Stimulated activated CD8-positive, alpha-beta memory T cell treated with anti-CD3 and anti-CD28 coated beads, Interleukin-12 subunit alpha, Interleukin-12 subunit beta, amount 100 ng/mL, for 1 hour (primary cell): ENCODE data around the gene RNF11.
"Not testable (repeated sequence)": the region's sequence is repeated elsewhere in the genome, so short reads cannot be mapped to it uniquely, and the experiment has no call there.

Source experiments
- DNase-seq: peaks from one replicate; pipeline ENCODE4 v3.0.0-alpha.2; 2020; ENCODE audit warnings: low read depth

The RNF11 gene

DNA sequence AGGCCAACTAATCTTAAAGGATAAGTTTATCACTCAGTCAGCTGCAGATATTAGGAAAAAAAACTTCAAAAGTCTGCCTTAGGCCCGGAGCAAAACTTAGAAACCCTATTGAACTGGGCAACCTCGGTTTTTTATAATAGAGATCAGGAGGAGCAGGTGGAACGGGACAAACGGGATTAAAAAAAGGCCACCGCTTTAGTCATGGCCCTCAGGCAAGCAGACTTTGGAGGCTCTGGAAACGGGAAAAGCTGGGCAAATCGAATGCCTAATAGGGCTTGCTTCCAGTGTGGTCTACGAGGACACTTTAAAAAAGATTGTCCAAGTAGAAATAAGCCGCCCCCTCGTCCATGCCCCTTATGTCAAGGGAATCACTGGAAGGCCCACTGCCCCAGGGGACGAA, 7.6 kb upstream of the RNF11 start:
- DNase-seq = not testable (repeated sequence)

DNA sequence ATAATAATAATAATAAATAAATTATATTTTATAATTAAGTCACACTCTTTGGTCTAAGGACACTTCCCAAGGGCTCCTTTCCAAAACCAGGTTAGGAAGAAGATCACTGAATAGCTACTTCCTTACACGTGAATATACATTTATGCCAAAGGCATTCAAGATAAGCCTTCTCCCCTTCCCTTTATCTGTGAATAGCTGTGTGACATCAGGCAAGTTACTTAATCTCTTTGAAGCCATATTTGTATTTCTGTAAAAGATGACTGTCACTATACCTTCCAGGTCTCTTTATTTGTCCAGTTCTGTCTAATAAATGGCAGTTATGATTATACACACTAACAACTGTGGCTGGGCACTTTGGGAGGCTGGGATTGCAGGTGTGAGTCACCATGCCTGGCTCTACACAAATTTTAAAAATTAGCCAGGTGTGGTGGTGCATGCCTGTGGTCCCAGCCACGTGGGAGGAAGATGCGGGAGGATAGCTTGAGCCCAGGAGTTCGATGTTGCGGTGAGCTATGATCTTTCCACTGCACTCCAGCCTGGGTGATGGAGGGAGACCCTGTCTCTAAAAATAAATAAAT, 5.5 kb upstream of the RNF11 start:
- no peak for DNase-seq

DNA sequence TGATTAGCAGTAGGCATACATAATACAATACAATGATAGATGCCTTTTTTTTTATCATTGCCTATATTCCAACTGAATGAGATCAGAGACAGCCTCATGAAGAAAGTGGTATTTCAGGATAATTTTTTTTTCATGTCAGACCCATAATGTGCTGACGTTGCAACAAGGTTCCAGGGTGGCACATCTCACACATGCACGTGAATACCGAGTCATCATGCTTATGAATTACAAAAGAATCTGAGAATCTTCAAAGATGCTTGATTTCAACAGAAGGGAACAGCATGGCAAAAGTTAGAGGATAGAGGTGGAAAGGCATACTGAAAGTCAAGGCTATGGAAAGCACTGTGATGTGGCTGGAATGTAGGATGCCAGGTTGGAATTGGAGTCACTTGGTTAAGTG, 5.0 kb upstream of the RNF11 start:
- no peak for DNase-seq

DNA sequence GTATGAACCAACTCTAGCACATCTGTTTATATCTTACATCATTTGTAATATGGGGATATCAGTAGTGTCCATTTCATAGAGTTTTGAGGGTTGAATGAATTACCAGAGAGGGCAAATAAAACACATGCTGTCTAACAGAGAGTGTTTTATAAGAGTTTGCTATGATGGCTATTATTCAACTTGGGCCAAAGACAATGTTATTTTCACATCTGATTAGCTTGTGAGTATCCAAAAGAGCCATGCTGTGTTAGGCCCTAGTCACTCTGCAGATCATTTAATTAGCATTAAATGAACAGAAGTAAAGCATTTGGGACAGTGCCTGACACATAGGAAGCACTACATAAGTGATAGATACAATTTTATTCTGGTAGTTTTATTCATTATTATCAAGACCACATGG, 4.2 kb upstream of the RNF11 start:
- no peak for DNase-seq

DNA sequence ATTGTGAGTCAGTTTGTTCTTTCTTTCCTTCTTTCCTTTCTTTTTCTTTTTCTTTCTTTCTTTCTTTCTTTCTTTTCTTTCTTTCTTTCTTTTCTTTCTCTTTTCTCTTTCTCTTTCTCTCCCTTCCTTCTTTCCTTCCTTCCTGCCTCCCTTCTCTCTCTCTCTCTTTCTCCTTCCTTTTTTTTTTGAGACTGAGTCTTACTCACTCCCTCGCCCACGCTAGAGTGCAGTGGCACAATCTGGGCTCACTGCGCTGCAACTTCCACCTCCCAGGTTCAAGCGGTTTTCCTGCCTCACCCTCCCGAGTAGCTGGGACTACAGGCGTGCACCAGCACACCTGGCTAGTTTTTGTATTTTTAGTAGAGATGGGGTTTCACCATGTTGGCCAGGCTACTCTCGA, 1.8 kb upstream of the RNF11 start:
- not testable (repeated sequence) for DNase-seq

DNA sequence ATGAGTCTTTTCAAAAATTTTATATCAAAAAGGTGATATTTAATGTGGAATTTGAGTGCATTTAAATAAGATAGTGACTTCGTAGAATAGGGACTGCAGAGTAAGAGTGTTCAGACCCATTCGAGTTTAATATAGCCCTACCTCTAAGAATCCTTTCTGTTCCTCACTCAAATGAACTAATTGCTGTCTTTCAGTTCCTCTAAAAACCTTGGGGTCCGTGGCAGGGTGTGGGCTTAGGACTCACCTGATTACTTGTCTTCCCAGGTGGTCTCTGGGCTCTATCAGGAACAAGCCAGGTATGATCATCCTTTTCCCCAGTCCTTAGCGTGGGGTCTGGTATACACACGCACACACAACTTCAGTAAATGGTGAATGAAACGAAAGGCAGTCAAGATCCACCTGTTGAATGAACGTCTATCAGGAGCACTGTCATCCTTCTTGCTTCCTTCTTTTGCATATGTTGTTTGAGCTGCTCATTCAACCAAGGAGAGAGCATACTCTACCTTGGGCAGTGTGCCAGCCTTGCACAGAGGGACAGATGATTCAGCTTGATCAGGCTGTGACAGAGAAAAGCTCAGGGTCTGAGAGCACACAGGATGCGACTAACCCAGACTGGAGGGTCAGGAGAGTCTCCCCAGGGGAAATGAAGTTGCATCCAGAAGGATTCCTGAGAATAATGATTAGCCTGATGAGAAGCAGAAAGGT, 1.2 kb upstream of the RNF11 start:
- DNase-seq = peak; percentile 36

DNA sequence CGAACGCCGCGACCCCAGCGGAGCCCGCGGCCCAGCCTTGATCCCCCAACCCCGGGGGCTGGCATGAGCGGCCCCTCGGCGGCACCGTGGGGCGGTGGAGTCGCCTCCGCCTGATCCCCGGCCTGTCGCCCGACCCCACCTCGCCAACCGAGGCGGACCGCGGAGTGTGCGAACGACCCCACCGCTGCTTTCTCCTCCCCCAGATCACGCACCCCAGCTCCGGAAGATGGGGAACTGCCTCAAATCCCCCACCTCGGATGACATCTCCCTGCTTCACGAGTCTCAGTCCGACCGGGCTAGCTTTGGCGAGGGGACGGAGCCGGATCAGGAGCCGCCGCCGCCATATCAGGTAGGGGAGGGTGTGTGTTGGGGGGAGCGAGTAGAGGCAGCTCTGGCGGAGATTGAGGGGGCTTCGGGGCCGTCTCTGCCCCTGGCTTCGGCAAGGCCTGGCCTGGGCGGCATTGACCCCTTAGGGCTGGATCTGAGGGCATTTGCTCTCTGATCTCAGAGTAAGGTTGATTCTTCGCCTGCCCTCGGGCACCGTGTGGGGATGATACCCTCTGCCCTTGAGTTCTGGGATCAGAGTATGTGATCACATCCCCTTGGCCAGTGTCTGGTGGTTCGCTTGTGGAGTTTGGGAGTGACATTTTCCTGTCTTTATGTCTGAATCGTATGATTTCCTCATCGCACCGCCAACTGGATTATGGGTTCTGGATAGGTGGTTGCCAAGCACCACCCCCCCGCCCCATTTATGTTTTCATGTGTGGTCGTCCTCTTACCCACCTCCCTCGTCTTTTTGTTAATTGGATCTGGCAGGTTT, 668 bp downstream of the RNF11 start:
- DNase-seq = peak; percentile 25

DNA sequence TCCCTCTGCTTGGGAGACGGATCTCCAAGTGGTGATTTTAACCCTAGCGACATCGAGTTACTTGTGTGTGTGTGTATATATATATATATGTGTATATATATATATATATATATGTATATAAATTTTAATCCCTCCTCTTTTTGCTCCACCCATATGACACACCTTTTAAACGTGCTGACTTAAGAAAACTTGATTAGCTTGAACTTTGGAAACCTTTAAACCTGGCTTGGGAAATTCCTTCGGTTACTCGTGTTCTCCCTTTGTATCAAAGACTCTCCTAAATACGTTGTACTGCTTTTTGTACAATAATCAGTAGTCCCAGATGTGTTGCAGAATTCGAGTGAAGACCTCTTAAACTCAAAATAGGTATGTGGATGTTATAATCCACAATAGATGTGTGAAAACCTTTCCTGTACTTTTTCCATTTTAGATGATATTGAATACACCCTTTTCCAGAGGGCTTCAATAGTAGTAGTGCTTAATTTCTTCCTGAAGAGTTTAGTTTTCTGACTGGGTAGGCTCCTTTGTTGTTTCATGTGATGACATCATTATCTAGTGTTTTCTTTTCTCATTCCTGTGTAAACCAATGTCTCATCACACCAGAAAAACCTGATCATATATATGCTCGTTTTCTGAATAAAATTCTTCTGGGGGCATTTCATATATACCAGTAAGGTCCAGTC, 1.4 kb downstream of the RNF11 start:
- no peak for DNase-seq

DNA sequence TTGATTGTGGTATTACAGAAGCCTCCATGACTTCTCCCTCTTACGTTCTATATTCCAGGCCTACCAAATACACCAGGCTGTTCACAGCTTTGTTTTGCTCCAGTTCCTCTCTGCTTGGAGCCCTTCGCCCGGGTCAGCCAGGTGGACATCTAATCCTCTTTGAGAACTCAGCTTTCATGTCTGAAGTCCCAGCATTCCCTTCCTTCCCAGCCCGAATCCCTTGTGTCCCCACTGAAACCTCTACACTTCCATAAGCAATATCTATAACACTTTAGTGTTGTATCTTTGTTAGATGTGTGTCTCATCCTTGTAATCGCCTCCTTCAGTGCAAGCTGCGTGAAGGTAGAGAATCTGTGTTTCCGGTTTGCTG, 1.9 kb downstream of the RNF11 start:
- no peak for DNase-seq

DNA sequence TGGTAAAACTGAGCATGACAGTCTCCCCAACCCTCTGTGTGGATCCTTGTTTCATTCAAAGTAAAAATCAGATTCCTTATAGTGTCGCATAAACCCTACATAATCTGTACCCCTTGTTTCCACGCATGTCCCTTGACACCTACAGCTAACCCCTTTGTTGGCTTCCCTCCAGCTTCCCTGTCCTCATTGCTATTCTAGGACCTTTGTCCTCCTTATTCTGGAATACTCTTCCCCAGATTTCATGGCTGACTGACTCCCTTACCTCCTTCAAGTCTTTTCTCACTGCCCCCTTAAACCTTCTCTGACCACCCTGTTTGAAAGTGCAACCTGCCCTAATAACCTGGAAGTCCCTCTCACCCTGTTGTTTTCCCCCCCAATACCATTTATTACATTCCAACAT, 4.0 kb downstream of the RNF11 start:
- DNase-seq = no peak

DNA sequence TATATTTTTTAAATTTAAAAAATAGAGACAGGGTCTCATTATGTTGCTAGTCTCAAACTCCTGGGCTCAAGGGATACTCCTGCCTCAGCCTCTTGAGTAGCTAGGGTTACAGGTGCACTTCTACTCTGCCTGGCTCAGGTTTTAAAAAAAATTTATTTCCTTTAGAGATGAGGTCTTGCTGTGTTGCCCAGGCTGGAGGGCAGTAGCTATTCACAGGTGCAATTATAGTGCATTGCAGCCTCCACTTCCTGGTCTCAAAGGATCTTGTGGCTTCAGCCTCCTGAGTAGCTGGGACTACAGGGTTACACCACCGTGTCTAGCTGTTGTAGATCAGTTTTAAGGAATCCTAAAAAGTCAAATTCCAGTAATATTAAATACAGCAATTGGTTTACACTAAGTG, 5.0 kb downstream of the RNF11 start:
- DNase-seq = no peak

DNA sequence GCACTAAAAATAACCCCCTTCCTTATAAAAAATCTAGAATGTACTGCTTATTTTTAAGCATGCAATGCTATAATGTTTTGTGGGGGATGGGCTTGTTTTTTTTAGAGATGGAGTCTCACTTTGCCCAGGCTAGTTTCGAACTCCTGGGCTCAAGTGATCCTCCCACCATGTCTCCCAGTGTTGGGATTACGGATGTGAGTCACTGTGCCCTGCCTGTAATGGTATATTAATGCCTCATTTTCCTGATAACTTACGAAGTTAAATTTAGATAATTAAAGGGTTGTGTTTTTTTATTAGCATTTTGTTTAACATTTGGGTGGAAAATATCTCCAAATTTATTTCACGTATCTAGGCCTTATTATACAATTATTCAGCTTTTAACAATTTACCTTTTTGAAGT, 6.5 kb downstream of the RNF11 start:
- no peak for DNase-seq

DNA sequence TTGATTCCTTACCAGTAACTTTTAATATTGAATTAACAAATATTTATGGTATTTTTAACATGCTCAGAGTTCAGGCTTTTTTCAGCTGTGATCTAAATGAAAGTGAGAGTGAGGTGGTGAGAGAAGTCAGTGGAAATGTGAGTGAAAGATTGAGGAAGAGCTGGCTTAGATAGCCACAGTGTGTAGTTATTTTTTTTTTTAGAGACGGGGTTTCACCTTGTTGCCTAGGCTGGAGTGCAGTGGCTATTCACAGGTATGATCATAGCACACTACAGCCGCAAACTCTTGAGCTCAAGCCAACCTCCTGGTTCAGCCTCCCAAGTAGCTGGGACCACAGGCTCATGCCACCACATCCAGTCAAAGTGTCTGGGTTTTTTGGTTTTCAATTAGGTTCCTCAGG, 10.9 kb downstream of the RNF11 start:
- no peak for DNase-seq

DNA sequence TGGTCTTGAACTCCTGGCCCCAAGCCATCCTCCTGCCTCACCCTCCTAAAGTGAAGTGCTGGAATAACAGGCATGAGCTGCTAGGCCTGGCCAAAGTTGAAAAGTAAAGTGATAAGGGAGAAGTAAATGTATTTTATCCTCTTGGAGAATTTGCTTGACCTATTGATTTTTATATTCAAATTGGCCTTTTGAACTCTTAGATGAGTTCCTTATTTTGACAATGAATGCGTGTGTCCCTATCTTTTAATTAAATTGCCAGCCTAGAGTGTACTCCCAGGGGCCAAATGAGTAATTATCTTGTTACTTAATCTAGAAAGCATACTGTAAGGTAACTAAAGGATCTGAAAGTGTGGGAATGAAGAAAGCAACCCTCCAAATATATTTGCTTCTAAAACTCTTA, 11.4 kb downstream of the RNF11 start:
- no peak for DNase-seq

DNA sequence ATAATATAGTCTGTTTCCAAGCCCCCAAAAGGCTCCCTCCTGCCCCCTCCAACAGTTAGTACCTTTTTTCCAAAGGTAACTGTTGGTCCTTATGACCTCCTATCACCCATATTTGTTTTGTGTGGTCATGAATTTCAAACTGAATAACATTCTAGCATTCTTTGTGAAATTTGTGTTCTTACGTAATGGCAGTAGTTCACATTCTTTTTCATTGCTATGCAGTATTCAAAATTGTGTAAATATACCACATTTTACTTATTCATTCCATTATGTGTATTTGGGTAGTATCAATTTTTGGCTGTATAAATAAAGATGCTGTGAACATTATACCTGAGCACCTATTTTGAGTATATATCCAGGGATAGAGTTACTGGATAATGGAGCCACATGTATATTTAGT, 13.4 kb downstream of the RNF11 start:
- DNase-seq = no peak

DNA sequence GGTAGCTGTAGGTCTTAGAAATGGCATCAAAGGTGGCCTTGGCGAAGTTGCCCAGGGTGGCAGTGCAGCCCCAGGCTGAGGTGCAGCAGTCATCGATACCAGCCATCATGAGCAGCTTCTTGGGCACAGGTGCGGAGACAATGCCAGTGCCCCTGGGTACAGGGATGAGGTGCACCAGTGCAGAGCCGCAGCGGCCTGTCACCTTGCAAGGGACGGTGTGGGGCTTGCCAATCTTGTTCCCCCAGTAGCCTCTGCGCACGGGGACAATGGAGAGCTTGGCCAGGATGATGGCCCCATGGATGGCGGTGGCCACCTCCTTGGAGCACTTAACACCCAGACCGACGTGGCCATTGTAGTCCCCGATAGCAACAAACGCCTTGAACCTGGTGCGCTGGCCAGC, 14.7 kb downstream of the RNF11 start:
- DNase-seq = not testable (repeated sequence)

DNA sequence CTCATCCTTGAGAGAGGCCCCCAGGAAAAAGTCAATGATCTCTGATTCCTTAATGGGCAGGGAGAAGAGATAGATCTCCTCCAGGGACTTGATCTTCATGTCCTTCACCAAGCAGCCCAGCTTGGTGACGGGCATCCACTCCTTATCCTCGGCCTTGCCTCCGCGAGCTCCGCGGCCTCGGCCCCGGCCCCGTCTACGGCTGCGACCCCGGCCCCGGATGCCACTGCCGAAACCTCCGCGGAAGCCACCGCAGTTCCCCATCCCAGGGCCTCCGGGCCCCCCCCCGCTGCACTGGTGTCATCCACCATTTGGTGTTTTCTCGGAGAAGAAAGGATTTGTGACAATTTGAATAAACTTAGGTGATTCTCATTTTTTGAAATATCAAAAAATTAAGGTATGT, 15.1 kb downstream of the RNF11 start:
- DNase-seq = not testable (repeated sequence)

DNA sequence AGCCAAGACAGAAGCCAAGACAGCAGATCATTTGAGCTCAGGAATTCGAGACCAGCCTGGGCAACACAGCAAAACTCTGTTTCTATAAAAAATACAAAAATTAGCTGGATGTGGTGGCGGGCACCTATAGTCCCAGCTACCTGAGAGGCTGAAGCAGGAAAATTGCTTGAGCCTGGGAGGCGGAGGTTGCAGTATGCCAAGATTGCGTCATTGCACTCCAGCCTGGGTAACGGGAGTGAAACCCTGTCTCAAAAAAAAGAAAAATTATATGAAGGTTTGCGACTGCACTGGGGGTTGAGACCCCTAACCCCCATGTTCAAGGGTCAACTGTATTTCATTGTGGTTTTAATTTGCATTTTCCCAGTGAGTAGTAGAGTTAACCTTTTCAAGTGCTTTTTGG, 16.3 kb downstream of the RNF11 start:
- no peak for DNase-seq

DNA sequence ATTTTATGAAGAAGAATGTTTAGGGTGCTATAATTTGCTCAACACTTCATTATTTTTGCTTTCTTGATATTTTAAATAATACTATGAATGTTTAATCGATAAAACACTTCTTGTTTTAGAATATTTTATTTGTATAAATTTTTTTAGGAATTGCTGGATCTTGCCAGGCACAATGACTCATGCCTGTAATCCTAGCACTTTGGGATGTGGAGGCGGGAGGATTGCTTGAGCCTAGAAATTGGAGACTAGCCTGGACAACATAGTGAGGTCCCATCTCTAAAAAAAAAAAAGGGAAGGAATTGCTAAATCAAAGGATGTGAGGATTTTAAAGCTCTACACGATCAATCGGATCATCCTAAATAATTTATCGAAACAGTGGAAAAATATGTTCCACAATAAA, 17.6 kb downstream of the RNF11 start:
- no peak for DNase-seq

DNA sequence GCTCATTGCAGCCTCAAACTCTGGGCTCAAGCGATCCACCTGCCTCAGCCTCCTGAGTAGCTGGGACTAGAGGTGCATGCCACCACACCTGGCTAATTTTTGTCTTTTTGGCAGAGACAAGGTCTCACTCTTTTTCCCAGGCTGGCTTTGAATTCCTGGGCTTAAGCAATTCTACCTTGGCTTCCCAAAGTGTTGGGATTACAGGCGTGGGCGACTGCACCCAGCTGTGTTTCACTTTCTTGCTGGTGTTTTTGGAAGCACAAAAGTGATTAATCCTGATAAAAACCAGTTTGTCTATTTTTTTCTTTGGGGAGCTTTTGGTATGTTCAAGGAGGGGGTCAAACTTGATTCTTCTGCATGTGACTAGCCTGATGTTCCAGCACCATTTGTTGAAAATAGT, 19.3 kb downstream of the RNF11 start:
- DNase-seq = no peak

DNA sequence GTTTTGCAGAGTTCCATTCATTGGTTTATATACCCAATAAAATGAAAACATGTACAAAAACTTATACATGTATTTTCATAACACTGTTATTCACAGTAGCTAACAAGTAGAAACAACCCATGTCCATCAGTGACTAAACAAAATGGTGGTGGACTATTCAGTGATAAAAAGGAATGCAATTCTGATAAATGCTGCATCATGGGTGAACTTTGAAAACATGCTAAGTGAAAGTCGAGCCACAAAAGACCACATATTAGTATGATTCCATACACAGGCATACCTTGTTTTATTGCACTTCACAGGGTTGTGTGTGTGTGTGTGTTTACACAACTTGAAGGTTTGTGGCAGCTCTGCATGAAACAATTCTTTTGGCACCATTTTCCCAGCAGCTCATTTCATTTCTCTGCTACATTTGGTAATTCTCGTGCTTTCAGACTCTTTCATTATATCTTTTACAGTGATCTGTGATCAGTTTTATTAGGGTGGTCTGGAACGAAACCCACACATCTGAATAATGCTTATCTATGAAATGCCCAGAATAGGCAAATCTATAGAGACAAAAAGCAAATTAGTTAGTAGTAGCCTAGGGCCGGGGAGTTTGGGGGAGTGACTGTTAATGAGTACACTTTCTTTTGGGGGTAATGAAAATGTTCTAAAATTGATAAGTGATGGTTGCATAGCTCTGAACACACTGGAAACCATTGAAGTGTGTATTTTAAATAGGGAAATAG, 27.2 kb downstream of the RNF11 start:
- no peak for DNase-seq

DNA sequence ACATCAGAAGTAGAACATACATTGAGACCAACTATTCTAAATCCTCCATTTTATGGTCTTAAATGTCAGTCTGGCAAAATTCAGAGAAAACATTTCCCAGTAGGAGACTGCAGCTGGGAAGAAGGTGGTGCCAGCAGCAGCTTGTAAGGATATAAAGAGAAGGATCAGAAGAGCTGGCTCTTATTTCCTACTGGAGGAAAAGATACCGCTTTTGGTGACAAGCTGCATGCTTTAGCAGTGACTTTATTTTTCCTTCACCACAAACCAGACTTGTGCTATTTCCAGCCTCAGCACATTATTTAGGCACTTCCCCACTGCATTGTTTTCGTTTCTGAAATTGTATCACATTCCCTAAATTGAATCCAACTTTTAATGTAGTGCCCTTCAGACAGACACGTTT, 28.4 kb downstream of the RNF11 start:
- no peak for DNase-seq
